Cardiac fibroblast (primary cell): ENCODE data around the gene CRACDL.

Experiments
- DNase-seq, 2 donors: peaks; one replicate each; pipeline versions ENCODE4 v3.0.0 to v3.0.0-alpha.2; 2010; ENCODE audit warnings: low read depth in 2 of 2
- H3K4me3 ChIP-seq, 2 donors: replicated peaks in 1 of 2; 1 replicate in 1 of 2; 2 replicates in 1 of 2; pipeline ENCODE4 v1.5.1; 2011; ENCODE audit warnings: low read depth in 2 of 2, low read length in 2 of 2, mild to moderate bottlenecking in 2 of 2, moderate library complexity in 1 of 2
- CTCF ChIP-seq: IDR thresholded peaks from one replicate; pipeline ENCODE4 v1.5.1; 2011; ENCODE audit warnings: low read depth, mild to moderate bottlenecking, low read length, inconsistent platforms

The CRACDL gene

GRCh38 chr2:98928242-98928641 lies 7.8 kb downstream of the CRACDL start:
- H3K4me3 ChIP-seq: no peak overlapping the region
- TF ChIP-seq CTCF: no peak
- no peak for DNase-seq

DNA sequence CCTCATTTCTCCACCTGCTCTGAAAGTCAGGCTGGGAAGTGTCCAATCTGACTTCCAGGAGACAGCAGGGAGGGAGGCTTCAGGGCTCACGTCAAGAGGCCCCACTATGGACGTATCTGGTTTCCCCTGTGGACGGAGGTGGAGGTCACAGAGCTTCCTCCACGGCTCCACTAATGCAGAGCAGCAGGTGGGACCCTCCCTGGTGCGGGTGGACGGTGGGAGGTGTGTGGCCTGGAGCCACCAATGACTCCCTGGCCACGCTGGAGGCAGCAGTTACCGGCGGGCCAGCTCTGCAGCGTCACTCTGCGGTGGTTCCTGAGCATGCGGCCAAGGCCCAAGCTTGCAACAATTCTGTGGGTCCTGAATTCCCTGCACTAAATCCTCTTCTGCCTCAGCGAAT lies 9.0 kb downstream of the CRACDL start:
- DNase-seq: no peak
- no peak overlapping the region for H3K4me3 ChIP-seq
- TF ChIP-seq CTCF: no peak

DNA sequence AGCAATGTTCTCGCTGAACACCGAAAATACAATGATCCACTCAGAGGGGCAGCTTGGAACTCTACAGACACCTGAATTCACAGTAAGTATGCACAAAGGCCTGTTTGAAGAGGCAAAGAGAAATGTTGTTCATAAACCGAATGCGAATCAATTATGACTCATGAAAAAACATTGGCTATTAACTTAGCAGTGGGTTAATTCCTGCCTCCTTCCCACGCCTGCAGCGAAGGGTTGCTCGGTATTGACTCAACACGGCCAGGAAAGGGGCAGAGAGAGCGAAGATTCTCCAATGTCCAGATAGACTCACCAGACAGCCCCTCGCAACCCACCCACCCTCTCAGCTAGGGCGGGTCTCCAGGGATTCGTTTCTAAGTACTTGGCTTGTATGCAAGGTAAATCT lies 9.4 kb downstream of the CRACDL start:
- TF ChIP-seq CTCF: no peak
- DNase-seq: no peak
- no peak overlapping the region for H3K4me3 ChIP-seq

- no peak overlapping the region for H3K4me3 ChIP-seq
- DNase-seq: no peak
- TF ChIP-seq CTCF: no peak
These were observed 11.1 kb downstream of the CRACDL start for GRCh38 chr2:98924910-98925309.

DNA sequence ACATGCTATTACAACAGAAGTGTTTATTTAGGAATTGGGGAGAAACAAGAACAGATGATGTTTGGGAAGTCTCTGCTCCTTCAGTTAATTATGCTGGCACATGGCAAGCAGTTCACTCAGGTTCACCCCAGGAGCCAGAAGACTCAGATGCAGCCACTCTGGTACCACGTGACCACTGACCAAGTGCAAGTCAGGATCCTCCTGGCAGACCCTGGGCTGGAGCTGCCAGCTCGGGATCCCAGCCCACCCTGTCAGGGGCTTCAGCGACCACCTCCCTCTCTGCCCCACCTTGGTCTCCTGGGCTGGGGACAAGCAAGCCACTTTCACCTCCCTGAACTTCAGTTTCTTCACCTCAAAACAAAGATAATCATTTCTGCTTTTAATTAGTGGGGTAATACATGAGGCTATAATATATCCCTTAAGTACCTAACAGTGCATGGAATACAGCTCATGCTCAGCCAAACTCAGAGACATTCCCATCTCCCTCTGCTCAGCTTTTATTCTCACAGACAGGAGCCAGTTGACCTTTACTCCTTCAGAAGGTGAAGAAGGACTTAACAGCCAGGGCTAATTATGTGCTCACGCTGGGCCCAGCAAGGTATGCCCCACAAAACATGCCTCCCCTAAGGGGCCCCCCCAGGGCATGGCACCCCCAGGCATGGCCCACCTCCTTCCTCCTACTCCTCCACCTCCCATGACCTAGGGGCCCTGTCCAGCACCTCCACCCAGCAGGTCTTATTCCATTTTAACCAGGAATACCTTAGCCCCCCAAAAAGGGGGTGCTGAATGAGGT lies 11.8 kb downstream of the CRACDL start:
- H3K4me3 ChIP-seq: no peak overlapping the region
- DNase-seq: no peak
- TF ChIP-seq CTCF: no peak

DNA sequence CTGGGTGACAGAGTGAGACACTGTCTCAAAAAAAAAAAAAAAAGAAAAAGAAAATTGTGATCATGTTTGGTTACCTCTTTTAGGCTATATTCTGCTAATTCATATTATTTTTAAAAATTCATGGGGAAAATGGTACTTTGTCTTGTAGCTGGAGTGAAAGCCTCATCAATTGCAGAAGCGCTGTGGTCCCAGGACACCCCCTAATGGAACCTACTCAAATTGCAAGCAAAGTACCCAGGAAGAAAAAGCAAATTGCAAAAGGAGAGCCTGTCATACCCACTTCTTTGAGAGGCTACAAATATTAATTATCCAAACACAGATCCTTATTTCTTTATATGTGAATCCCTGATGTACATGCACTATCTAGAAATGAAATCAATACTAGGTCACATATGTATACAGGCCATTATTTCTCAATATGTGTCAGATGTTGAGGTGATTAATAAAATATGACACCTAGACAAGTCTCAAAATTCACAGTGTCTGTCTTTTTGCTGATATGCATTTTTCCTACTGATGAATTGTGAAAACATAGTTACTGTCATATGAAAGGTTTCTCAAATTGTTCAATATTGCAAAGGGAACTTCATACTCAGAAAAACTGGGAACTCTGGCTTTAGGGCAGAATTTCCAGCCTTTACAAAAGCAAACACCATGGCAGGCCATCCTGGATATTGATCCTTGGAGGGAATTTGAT lies 12.6 kb downstream of the CRACDL start:
- peak; percentile 22 for TF ChIP-seq CTCF
- DNase-seq: no peak
- no peak overlapping the region for H3K4me3 ChIP-seq
